CD4-positive, alpha-beta T cell treated with Interleukin-21 for 1 hour (primary cell): ENCODE measurements around the gene NDOR1.

Experiments used
- DNase-seq: peaks from one replicate; pipeline ENCODE4 v3.0.0-alpha.2; 2020

NDOR1 gene

DNA sequence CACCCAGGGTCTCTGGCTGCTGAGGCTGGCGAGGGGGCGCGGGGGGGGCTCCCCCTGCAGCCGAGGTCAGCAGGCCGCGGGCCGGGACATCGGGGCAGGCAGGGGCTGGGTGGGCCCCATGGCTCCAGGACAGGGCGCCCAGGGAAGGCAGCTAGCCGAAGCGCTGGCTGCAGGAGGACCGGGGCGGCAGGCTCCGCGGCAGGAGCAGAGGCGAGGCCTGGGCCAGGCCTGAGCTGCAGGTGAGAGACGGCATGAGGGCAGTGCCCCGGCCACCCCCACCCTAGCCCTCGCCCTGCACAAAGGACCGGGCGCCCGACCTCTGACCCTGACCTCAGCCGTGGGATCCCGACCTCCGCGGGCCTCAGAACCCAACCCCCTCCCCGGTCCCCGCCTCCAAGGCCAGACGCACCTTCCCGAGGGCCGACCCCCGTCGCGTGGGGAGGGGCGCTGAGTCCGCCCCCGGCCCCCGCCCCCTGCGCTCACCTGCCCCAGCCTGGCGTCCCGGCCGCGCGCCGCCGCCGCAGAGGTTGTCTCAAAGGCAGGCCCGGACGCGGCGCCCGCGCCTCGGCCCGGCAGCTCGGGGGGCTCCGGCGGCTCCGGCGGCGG is 16.1 kb downstream of the NDOR1 start:
- no peak for DNase-seq

DNA sequence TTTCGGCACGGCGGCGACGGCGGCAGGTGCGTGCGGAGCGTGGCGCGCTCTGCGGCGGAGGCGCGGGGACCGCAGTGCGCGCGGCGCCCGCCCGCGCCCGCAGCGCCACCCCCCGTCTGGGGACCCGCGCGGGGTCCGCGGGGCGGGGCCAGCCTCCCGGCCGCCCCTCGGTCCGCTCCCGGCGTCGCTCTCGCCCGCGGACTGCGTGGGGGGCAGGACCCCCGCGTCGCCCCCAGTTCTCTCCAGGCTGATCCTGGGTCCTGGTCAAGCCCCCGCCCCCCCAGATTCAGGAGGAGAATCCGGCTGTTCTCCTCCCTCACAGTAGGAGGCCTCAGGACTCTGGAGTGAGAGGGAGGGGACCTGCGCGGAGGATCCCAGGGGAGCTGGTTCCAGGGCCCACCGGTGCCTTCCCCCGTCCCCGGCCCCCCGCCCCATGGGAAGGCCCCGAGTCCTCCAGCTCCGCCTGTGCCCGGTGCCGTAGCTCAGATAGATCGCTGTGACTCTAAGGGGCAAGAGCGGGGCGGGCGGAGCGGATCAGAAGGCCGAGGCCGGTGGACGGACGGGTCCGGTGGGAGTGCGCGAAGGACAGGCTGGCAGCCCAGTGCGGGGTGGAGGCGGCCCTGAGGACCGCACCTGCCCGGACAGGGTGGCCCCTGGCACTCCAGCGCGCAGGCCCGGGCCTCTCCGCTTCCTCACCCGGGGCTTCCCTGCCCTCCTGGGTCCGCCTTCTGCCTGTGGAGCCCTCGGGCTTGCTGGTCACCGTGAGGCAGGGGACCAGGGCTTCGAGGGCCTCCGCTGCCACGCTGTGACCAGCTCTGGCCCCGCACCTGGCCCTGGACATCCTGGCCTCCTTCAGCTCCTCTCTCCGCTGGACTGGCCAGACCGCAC is 16.9 kb downstream of the NDOR1 start, which contains the start of gene RNF208:
Gene RNF208, minus strand, starts transcription at position 51 of the 888 bp plus-strand sequence. CDS start 1,028 bp downstream, outside the sequence.
- no peak for DNase-seq

DNA sequence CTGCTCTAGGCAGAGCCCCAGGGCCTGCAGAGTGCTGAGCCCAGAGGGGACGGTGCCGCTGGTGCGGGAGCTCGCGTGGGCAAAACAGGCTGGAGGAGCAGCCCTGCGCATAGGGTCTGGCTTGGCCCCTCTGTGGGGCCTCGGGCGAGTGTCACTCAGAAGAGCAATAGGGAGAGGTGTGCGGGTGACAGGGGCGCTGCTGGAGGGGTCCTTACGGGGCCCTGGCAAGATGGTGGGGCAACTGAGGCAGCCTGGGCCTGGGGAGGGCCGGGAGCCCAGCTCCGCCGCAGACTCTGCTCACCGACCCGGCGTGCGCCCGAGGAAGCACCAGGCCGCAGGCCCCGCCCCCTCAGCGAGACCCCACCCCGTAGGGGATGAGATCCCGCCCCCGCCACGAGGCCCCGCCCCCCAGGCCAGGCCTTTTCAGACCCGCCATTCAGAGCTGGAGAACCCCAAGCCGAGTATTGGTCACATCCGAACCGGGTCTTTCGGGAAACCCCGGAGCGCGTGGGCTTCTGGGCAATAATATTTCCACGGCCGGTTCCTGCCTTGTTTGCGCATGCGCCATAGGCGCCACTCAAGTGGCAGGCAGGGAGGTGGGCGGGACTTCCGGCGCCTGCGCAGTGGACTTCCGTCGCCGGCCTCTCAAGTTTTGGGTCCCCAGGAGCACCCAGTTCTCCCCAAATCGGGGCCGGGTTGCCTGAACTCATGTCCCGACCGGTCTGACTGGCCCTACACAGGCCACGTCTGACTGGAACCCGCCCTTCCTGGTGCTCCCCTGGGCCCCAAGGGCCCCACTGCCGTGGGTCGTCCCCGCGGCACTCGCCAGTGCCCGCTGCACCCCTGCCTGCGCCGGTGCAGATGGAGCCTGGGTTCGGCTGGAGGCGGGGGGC is 17.8 kb downstream of the NDOR1 start:
- peak; percentile 99 for DNase-seq

DNA sequence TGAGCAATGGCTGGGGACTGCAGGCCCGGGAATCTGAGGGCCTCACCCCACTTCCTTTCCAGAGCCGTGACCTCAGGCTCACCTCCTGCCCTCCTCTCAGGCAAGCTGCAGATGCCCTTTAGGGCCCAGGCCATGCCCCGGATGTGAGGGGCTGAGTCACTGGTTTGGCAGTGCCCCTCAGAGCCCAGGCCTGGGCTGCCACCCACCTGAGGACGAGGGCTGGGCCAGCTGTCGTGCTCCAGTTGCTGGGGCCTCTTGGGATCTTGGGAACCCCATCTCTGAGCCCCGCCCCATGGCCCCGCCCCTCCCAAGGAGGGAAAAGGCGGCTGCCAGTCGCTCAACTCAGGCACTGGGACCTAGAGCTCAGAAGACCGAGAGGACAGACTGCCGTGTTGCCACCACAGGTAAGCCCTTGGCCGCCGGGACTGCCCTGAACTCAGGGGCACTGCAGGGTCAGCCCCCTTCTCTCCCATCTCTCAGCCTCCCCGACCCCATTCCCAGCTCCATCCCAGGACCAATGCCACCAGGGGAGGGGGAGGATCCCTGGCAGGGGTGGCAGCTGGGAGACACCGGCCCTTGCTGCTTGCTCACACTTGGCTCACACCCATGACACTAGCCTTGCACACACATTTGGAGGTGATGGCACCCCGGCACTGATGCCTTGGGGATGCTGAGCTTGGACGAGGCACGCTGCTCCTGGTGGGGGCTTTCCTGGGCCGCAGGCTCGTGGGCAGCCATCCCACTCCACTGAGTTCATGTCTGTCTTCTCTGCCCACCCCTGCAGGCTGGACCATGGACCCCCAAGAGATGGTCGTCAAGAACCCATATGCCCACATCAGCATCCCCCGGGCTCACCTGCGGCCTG is 19.6 kb downstream of the NDOR1 start, which contains the start of gene CYSRT1:
Gene CYSRT1, plus strand, starts transcription at position 345 of the 865 bp plus-strand sequence. Its CDS starts 448 bp downstream, at position 793.
- DNase-seq: no peak

DNA sequence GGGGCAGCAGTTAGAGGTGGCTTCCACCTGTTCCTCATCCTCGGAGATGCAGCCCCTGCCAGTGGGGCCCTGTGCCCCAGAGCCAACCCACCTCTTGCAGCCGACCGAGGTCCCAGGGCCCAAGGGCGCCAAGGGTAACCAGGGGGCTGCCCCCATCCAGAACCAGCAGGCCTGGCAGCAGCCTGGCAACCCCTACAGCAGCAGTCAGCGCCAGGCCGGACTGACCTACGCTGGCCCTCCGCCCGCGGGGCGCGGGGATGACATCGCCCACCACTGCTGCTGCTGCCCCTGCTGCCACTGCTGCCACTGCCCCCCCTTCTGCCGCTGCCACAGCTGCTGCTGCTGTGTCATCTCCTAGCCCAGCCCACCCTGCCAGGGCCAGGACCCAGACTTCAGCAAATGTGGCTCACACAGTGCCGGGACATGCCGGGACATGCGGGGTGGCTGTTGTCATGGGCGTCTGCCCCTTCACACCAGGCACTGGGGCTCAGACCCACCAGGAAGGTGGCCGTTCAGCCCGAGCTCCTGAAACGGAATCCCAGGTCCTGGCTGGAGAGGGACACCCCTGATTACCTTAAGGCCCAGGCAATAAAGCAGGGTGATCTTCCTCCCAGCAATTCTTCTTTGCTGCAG is 20.3 kb downstream of the NDOR1 start:
- no peak for DNase-seq

DNA sequence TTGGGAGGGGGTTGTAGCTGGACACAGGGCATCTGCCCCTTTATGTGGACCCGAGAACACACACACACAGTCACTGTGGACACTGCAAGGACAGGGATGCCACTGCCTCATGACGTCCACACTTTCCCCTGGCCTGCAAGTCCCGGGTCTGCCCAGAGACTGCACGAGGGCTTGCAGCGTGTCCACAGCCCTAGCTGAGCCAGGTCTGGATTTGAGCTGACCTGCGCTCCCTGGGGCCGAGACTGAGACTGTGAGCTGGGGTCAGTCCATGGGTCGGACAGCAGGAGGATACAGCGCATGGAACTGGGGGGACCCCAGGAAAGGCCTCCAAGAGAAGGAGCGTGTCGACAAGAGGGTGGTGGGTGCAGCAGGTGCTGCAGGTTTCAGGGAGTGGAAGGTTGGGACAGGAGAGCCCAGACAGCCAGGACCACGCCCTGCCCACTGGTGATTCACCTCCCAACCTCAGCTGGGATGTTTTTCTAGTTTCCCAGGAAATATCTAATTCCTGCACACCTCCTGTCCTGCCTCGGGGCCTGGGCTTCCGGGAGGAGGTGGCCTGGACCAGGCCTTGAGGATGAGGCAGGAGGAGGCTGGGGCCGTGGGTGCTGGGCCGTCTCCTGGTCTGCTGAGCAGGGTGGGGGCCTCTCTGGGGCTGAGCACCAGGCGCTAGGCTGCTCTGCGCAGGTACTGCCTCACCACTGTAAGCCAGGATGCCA is 21.0 kb downstream of the NDOR1 start:
- DNase-seq: no peak

DNA sequence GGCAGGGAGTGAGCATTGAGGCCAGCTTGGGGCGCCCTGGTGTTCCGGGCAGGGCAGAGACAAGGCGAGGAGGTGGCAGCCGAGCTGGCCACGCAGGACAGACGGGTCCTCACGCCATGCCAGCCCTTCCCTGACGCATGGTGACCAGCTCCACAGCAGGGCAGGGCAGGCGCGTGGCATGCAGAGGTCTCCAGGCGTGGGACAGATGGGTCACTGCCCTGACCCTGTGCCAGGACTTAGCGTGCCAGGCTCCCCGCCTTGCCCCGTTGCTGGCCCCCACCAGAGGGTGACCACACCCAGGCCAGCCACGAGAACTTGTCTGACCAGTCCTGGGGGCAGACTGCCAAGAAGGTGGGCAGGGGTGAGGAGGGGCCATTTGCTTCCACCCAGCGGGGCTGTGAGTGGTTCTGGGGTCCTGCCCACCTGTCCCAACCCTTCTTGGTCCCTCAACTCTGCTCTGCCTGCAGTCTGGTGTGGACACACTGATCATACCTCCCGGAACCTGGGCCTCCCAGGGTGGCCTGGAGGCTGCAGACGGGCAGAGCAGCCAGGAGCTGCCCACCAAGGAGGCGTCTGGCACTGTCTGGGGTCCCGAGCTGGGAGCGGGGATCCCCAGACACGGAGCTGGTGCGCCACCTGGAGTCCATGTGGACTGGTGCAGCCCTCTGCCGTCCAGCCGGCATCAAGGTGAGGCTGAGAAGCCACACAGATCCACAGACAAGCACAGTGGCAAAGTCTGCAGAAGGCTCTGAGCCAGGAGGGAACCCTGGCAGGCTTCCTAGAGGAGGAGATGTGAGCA is 21.8 kb downstream of the NDOR1 start, which contains the start of gene RNF224:
Gene RNF224, plus strand, starts transcription at position 449 of the 799 bp plus-strand sequence. CDS start 834 bp downstream, outside the sequence.
- peak; percentile 84 for DNase-seq

DNA sequence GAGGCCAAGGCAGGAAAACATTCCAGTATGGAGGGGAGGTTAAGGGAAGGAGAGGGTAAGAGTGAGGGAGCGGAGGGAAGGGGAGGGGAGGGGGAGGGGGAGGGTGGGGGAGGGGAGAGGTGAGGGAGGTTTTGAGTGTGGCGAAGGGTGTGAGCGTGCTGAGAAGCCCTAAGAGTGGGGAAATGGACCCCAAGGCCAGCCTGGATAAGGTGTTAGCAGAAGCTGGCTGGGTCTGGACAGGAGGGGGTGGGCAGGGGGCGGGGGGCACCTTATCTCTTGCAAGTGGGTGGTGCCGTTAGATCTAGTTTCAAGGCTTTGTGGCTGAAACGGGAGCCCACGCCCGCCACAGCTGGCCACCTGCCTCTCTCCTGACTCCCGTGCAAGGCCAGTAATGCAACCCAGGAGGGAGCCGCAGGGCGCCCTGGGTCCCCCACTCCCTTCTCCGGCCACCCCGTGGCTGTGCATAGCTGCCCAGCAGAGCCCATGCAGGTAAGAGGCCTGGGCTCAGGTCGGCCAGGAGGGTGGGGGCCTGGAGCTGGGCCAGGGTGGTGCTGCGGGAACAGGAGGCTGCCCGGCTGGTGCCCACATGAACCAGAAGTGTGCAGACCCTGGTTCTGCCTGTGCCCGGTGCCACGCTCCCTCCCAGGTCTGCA is 22.5 kb downstream of the NDOR1 start:
- DNase-seq: no peak

DNA sequence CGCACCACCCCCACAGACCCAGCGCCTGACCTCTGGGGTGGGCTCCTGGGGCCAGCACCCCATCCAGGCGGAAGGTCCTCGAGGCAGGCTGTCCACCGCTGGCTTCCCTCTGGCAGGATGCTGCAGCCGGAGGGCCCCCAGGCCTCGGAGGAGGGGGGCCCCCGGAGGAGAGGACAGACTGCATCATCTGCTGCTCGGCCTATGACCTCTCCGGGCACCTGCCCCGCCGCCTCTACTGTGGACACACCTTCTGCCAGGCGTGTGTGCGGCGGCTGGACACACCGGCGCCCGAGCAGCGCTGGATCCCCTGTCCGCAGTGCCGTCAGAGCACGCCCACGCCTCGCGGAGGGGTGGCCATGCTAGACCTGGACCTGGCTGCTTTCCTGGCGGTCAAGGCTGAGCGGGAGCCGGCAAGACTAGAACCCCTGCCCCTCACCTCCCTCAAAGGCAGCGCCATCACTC is 23.0 kb downstream of the NDOR1 start:
- DNase-seq: no peak

DNA sequence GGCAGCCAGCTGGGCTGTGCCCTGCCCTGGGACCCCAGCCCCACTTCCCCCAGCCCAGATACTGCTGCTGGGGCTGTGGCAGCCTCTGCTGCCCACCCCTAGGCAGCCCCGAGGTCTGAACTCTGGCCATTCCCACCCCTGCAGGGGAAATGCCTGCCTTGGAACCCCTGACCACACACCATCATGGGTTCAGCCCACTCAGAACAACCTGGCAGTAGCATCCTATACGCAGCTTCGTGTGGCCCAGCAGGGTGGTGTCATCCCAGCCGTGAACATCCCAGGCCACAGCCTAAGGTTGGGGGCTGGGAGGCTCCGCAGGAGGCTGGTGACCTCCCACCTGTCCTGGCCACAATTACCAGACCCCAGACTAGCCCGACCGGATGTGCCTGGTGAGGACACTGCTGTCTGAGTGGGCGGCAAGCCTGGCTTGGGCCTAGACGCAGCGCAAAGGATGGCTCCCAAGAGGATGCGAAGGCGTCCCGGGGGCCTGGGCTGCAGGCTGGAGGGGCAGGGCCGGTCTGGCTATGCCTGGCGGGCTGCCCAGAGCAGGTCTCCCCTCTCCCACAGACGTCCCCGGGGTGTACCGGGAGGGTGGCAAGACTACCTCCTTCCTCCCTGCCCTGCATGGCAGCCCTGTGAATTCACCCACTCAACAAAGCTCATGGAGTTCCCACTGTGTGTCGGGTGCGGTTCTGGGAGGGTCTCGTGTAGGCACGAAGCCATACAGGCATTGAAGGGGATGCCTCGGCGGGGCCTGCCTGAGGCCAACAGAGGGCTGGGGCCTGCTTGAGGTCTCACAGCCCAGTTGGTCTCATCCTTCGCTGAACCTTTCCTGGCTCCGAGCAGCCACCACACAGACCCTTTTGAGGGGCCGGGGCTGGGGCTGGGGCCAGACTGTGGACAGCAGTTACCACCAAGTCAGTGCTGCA is 23.7 kb downstream of the NDOR1 start:
- DNase-seq: no peak

DNA sequence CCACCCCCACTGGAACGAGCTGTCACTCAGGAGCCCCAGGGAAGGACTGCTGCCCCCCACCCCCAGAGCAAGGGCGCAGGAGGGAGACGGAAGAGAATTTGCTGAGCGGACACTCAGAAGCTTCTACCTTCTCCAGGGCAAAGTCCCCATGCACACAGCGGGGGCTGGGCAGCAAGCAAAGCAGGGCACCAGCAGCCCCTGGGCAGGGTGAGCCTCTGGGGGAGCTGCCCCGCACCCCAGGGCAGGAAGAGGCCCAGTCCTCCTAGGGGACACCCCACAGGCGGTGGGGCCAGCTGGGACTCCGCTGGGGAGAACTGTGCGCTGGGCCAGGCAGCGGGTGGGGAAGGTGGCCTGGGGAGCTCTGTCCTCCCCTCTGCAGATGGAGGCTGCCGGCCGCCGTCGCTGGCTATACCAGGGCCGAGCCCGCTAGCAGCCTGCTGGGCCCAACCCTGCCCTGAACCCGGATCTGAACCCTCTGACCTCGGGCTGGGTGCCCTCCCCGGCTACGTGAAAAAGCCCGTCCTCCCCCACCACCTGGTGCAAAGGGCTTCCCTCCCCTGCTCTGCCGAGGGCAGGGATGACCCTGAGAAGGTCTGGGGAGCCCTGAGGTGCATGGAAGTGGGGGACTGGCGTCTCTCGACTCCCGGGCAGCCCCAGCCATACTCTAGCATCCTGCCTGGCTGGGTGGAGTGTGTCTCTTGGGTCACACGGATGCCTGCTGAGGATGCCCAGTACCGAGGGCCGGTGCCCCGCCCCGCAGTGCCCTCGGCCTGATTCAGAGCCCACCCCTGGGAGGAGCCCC is 24.6 kb downstream of the NDOR1 start:
- DNase-seq: no peak

DNA sequence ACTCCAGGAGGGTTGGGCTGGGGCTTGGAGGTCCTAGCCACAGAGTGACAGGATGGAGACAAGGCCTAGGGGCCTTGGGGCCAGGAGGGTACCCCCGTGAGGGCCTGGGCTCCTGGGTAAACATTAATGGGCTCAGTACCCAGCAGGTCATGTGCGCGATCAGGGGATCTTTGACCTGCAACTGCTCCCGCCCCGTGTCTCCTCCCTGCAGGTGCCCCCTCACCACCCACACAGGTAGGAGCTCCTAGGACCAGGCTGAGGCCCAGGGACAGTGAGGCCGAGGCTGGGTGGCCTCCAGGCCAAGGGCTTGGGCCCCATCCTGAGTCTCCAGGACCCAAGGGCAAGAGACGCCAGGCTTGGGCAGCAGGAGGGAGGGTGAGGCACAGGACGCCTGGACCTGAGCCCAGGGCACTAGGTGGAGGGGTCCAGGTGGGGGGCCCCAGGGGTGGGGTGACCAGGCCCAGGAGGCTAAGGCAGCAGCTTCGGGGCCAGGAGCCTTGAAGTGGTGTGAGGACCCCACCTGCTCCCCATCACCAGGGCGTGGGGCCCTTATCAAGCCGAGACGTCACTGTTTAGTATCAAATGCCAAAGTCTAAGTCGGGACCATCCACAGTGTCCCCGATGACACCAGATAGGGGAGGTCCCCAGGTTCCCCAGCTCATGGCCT is 25.3 kb downstream of the NDOR1 start, which contains the start of gene SLC34A3:
Gene SLC34A3, plus strand, starts transcription at position 197 of the 667 bp plus-strand sequence. CDS start 802 bp downstream, outside the sequence.
- DNase-seq: no peak

DNA sequence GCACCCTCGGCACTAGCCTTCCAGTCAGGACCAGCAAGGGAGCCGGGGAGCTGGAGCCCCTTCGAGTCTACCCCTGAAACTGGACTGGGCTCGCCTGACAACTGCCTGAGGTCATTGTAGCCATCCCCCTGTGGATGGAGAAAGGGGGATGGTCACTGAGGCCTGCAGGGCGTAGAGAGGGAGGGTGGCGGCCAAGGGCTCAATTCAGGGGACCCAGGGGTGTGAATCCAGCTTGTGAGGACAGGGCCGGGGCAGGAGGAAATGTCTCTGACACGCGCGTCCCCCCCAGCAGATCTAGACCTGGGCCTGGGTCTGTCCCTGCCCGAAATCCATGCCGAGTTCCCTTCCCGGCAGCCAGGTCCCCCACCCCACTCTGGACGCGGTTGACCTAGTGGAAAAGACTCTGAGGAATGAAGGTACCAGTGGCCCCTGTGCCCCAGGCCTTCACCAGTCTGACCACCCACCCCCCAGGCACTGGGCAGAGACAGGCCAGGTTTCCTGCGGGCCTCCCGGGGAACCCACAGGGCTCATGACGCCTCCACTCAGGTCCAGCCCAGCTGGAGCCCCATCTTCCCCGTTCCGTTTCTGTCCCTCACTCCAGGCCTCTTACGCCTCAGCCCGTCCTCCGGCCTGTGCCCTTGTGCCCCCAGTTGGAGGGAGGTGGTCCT is 26.0 kb downstream of the NDOR1 start:
- DNase-seq: no peak

DNA sequence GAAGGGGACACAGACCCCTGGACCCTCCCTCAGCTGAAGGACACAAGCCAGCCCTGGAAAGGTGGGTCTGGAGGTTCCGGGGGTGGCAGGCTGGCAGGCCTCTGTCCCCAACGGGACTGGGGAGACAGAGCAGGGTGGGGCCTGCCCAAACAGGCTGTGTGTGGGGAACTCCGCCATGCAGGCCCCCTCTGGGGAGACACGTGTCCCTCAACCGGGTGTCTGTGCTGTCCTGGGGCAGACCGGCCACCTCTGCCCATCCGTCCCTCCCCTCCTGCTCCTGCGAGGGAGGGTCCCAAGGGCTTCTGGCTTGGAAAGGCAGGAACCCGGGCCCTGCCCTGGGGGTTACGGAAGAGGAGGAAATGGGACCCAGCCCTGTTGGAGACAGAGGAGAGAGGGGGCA is 26.6 kb downstream of the NDOR1 start:
- DNase-seq: no peak

DNA sequence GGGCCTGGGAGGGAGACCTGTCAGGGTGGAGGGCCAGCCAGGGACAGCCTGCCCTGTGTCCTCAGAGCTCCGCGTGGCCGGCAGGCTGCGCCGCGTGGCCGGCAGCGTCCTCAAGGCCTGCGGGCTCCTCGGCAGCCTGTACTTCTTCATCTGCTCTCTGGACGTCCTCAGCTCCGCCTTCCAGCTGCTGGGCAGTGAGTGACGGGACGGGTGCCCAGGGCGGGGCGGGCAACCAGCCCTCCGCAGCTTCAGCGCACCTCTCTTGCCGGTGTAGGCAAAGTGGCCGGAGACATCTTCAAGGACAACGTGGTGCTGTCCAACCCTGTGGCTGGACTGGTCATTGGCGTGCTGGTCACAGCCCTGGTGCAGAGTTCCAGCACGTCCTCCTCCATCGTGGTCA is 27.0 kb downstream of the NDOR1 start:
- DNase-seq: no peak
